ENCODE measurements around the gene ODC1. TPM values are rescaled to one million over a fixed set of nuclear protein-coding genes. Genes with fewer than 3 reads are reported as not detected.
A peak's percentile ranks its signal among the peaks of the same experiment; 100 is the strongest.

The ODC1 gene
- total RNA-seq, result 10 to 100 TPM; 28.9 to 84.3 (median 62.8) TPM
- 10 to 100 TPM; 38.0 to 78.1 (median 65.3) TPM for polyA plus RNA-seq
- long read RNA-seq, donor 1, transcript ODC1-201 (12 exons, 2,653 nt), result major isoform, 23 of 41 reads
- long read RNA-seq, donor 1, partial matches to known transcripts, result 18 of 41 reads
- long read RNA-seq, donor 1, other reads (novel, unspliced or antisense), result 0 of 41 reads
- long read RNA-seq, donor 2, transcript ODC1-201 (12 exons, 2,653 nt), result major isoform, 36 of 43 reads
- long read RNA-seq, donor 2, partial matches to known transcripts, result 7 of 43 reads
- long read RNA-seq, donor 2, other reads (novel, unspliced or antisense), result 0 of 43 reads

DNA sequence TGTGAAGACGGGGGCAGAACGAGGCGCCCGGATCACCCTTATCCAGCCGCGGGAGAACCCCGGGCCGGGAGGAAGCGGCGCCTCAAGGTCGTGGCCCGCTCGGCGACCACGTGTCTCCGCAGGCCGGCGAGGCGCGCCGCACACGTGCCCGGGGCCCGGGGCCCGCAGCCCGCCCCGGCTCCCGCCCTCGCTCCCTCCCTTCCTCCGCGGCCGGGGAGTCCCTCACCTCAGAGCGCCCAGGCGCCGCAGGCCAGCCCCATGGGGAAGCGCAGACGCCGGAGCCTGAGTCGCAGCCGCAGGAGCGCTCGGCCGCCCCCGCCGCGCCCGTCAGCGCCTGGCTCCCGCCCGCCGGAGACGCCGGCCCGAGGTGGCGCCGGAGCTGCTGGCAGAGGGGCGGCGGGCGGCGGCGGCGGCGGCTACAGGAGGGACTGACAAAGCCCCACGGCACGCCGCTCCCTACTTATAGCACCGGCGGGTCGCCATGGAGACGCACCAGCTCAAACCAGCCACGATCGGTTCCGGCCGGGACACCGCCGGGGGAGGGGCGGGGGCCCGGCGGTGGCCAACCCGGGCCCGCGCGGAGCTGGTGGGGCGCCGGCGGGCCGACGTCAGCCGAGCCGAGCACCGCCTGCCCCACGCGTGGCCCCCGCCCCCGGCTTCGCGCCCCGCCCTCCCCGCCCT lies at the start of gene ODC1:
TSS of gene ODC1 (minus strand) at position 433 of the 681 bp plus-strand sequence. CDS start 3,295 bp downstream, outside the sequence.
- intact Hi-C loops (cut with DNase I; ENCODE audit: low total_unique reads), result no loop called here

DNA sequence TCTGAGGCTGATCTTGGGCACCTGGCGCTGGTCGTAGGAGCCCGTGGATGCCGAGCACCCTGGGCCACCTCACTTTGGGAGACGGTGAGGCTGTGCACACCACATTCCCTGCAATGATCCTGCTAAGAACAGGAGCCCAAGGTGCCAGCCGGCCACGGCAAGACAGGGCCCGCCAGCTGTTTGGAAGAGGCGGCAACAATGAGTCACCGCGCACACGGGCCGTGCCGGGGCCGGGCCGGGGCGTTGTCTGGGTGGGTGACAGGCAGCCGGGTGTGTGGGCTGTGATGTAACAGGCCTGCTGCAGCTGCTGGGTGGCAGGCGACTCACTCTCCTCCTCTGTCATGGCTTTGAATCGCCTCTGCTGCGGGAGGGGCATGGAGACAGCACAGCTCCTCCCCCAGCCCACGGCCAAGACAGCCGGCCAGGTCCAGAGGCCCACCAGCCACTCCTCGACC lies 49.7 kb upstream of the ODC1 start:
- WGBS, 5 donors, result 54 to 70% (median 59%) methylated on average over 7 to 24 of the region's 24 CpGs; no CpG with 5 or more reads in 1 of the 5 donors
- peak; percentile 62 for DNase-seq
- intact Hi-C loops (cut with DNase I; ENCODE audit: low total_unique reads), result no loop called here
- H3K36me3 ChIP-seq, result no peaks in the 10 kb centered on the region
- H3K27me3 ChIP-seq (replicated peaks in 1 of 7), result peaks cover 0 to 60% (median 6%) of the 10 kb centered on the region in 7 donors
- H3K4me3 ChIP-seq, result no peak overlapping the region
- H3K4me1 ChIP-seq, result peaks cover 0 to 16% (median 9%) of the 10 kb centered on the region in 6 donors
- no peaks in the 10 kb centered on the region for H3K9me3 ChIP-seq
- TF ChIP-seq POLR2AphosphoS5 (IDR thresholded peaks at IDR 0.05) (no peak), POLR2A (IDR thresholded peaks at IDR 0.05) (no peak)
- TF ChIP-seq, protein P1, sequence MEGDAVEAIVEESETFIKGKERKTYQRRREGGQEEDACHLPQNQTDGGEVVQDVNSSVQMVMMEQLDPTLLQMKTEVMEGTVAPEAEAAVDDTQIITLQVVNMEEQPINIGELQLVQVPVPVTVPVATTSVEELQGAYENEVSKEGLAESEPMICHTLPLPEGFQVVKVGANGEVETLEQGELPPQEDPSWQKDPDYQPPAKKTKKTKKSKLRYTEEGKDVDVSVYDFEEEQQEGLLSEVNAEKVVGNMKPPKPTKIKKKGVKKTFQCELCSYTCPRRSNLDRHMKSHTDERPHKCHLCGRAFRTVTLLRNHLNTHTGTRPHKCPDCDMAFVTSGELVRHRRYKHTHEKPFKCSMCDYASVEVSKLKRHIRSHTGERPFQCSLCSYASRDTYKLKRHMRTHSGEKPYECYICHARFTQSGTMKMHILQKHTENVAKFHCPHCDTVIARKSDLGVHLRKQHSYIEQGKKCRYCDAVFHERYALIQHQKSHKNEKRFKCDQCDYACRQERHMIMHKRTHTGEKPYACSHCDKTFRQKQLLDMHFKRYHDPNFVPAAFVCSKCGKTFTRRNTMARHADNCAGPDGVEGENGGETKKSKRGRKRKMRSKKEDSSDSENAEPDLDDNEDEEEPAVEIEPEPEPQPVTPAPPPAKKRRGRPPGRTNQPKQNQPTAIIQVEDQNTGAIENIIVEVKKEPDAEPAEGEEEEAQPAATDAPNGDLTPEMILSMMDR (IDR thresholded peaks at IDR 0.05 in 8 of 11, conservative IDR thresholded peaks at IDR 0.05 in 3 of 11), result no peak
- no peak overlapping the region for H3K27ac ChIP-seq

More for the DNA sequence above, at the start of gene ODC1:
- Histone ChIP-seq H3K4me3 (peak within 1 kb of the TSS; percentile 61 to 74 (median 64)), H3K27ac (peak within 1 kb of the TSS; percentile 90 to 96 (median 93)), H3K4me1 (peaks cover 21 to 65% (median 52%) of the 10 kb centered on the region in 6 donors), H3K27me3 (replicated peaks in 1 of 7) (no peaks in the 10 kb centered on the region), H3K9me3 (no peaks in the 10 kb centered on the region), H3K36me3 (peaks cover 0 to 20% (median 18%) of the 10 kb centered on the region in 6 donors)
- peak; percentile 99 for DNase-seq
- 0 to 1% (median 0%) methylated on average over 2 to 99 of the region's 99 CpGs for WGBS, 5 donors
- TF ChIP-seq, protein P1 (IDR thresholded peaks at IDR 0.05 in 8 of 11, conservative IDR thresholded peaks at IDR 0.05 in 3 of 11), result peak in 1 of 11 experiments; percentile 1
- peak in 1 of 3 donors; percentile 21 for TF ChIP-seq POLR2A (IDR thresholded peaks at IDR 0.05)
- peak in 2 of 3 donors; percentile 57 to 66 for TF ChIP-seq POLR2AphosphoS5 (IDR thresholded peaks at IDR 0.05)

DNA sequence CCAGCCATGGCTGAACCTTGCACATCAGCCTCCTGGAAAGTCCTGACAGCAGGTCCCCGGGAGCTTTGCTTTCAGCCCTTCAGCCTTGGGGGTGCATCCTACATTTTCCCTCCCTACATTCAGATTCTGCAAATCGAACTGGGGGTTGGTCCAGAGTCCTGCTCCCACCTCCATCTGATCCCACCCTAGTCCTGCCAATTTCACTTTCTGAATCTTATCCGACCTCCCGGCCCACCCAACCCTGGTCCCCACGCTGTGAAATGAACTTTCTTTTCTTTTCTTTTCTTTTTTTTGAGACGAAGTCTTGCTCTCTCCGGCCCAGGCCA lies 47.8 kb upstream of the ODC1 start:
- WGBS, 5 donors, result 81 to 89% (median 82%) methylated on average over 7 of the region's 7 CpGs
- intact Hi-C loops (cut with DNase I; ENCODE audit: low total_unique reads), result no loop called here
- Histone ChIP-seq H3K4me3 (no peak overlapping the region), H3K27ac (no peak overlapping the region), H3K9me3 (peaks cover 0 to 13% (median 1%) of the 10 kb centered on the region in 8 donors), H3K36me3 (no peaks in the 10 kb centered on the region), H3K27me3 (replicated peaks in 1 of 7) (peaks cover 0 to 43% (median 6%) of the 10 kb centered on the region in 7 donors), H3K4me1 (peaks cover 0 to 16% (median 9%) of the 10 kb centered on the region in 6 donors)
- TF ChIP-seq POLR2AphosphoS5 (IDR thresholded peaks at IDR 0.05), result no peak
- TF ChIP-seq, protein P1 (IDR thresholded peaks at IDR 0.05 in 8 of 11, conservative IDR thresholded peaks at IDR 0.05 in 3 of 11), result no peak
- no peak for TF ChIP-seq POLR2A (IDR thresholded peaks at IDR 0.05)
- DNase-seq, result peak; percentile 12

All from spleen (tissue), 13 donors.